GM12873 (cell line): ENCODE results near the gene LTBP4.

Experiments used
- TF ChIP-seq, protein P1 (sequence below): IDR thresholded peaks from 2 replicates; pipeline ENCODE4 v1.5.1; 2012; ENCODE audit warnings: low read depth, mild to moderate bottlenecking, moderate library complexity, low read length, control low read depth; ENCODE audit not compliant: insufficient read depth; ENCODE audit errors: missing control alignments

Gene LTBP4

DNA sequence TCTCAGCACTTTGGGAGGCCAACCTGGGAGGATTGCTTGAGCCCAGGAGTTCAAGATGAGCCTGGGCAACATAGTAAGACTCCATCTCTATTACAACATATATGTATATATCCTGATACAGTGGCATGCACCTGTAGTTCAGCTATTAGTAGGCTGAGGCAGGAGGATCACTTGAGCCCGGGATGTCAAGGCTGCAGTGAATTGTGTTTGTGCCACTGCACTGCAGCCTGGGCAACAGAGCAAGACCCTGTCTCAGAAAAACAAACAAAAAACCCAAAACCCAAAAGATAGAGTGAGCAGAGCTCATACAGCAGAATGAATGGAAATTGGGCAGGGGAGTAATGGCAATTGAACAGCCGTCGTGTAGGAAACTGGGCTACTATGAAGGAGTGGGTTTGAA lies 41.8 kb upstream of the LTBP4 start:
- TF ChIP-seq, protein P1, sequence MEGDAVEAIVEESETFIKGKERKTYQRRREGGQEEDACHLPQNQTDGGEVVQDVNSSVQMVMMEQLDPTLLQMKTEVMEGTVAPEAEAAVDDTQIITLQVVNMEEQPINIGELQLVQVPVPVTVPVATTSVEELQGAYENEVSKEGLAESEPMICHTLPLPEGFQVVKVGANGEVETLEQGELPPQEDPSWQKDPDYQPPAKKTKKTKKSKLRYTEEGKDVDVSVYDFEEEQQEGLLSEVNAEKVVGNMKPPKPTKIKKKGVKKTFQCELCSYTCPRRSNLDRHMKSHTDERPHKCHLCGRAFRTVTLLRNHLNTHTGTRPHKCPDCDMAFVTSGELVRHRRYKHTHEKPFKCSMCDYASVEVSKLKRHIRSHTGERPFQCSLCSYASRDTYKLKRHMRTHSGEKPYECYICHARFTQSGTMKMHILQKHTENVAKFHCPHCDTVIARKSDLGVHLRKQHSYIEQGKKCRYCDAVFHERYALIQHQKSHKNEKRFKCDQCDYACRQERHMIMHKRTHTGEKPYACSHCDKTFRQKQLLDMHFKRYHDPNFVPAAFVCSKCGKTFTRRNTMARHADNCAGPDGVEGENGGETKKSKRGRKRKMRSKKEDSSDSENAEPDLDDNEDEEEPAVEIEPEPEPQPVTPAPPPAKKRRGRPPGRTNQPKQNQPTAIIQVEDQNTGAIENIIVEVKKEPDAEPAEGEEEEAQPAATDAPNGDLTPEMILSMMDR, result no peak

DNA sequence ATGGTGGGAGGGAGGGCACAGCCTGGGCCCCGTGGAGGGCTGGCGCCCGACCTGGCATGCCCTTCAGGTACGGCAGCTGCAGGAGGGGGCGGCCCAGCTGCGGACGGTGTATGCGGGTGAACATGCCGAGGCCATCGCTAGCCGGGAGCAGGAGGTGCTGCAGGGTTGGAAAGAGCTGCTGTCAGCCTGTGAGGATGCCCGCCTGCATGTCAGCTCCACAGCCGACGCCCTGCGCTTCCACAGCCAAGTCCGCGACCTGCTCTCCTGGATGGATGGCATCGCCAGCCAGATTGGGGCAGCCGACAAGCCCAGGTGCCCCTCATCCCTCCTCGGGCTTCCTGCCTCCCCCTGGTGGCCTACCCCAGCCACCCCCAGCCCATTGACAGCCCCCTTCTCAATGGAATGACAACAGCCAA lies 41.1 kb upstream of the LTBP4 start:
- TF ChIP-seq, protein P1, result no peak

DNA sequence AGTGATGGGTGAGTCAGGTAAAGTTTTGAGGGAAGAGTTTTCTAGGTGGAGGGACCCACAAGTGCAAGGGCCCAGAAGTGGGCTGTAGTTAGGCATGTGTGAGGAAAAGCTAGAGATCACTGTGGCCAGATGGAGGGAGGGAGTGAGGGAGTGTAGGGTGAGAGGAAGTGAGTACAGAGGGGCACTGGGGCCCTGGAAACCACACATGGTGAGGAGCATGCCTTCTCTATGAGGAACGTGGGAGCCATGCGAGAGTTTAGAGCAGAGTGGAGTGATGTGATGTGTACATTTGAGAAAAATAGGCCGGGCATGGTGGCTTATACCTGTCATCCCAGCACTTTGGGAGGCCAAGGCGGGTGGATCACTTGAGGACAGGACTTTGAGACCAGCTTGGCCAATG lies 39.2 kb upstream of the LTBP4 start:
- TF ChIP-seq, protein P1, result no peak

DNA sequence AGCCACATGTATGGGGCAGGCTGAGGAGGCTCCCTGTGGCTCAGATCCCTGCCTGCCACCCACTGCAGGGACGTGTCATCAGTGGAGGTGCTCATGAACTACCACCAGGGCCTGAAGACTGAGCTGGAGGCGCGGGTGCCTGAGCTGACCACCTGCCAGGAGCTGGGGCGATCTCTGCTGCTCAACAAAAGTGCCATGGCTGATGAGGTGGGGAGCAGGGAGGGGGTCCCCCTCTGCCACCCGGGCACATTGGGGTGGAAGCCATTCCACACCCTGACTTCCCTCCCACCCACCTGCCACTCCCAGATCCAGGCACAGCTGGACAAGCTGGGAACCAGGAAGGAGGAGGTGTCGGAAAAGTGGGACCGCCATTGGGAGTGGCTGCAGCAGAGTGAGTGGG lies 35.8 kb upstream of the LTBP4 start:
- TF ChIP-seq, protein P1, result no peak

DNA sequence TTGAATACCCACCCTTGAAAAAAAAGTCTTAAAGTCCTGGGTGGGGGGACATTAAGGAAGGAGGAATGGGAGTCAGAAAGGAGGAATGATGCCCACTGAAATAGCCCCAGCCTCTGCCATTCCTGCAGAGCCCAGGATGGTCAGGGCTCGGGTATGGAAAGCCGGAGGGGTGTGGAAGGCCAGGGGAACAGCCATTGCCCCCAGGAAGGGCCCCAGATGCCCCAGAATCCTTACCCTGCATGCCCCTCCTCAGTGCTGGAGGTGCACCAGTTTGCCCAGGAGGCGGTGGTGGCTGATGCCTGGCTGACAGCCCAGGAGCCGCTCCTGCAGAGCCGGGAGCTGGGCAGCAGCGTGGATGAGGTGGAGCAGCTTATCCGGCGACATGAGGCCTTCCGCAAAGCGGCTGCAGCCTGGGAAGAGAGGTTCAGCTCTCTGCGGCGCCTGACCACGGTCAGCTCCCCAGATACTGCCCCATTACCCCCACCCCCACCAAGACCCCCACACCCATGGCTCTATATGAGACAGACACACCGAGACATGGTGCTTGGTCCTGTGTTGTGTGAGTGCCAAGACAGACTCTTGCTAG lies 35.2 kb upstream of the LTBP4 start:
- TF ChIP-seq, protein P1, result no peak

DNA sequence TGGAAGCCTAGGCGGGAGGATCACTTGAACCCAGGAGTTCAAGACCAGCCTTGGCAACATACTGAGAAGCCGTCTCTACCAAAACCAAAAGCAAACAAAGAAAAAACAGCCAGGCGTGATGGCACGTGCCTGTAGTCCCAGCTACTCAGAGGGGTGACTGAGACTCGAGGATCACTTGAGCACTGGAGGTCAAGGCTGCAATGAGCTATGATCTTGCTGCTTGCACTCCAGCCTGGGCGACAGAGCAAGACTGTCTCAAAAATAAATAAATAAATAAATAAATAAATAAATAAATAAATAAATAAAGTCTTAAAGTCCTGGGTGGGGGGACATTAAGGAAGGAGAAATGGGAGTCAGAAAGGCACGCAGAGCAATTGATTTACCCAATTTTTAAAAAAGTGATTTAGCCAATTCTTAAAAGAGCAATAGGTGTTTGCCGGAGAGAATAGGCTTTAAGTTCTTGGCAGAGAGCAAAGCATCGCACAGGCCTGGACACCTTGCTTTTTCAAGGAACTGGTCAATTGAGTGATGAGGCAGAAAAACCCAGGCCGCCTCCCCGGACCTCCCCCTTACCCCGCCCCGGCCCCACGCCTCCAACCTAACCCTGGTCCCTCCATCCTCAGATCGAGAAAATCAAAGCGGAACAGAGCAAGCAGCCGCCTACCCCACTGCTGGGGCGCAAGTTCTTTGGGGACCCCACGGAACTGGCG lies 34.0 kb upstream of the LTBP4 start:
- TF ChIP-seq, protein P1, result no peak

DNA sequence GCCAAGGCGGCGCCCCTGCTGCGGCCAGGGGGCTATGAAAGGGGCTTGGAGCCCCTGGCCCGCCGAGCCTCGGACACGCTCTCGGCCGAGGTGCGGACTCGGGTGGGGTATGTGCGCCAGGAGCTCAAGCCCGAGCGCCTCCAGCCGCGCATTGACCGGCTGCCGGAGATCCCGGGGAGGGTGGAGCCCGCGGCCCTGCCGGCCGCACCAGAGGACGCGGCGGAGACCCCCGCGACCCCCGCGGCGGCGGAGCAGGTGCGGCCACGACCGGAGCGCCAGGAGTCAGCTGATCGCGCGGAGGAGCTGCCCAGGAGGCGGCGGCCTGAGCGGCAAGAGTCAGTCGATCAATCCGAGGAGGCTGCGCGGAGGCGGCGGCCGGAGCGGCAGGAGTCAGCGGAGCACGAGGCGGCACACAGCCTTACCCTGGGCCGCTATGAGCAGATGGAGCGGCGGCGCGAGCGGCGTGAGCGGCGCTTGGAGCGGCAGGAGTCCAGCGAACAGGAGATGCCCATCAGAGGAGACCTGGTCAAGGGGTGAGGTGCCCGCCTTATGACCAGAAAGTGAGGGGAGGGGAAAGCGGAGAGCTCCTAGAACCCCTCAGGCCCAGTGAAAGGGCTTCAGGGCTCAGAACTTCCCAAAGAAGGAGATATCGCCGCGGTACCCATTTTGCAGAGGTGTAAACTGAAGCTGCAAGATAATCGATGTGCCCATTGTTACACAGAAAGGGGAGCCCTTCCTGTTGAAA lies 33.2 kb upstream of the LTBP4 start:
- TF ChIP-seq, protein P1, result no peak
